Measurements from ENCODE around the gene ANKRD33. TPM values are rescaled to one million over a fixed set of nuclear protein-coding genes. Genes with fewer than 3 reads are reported as not detected.

Gene ANKRD33
- total RNA-seq, 2 experiments from 2014 or later = not detected

GRCh38 chr12:51848841-51849735 lies 38.8 kb upstream of the ANKRD33 start:
- Histone ChIP-seq H3K27ac (ENCODE audit: low read depth, low read length, poor library complexity, severe bottlenecking) (no peak overlapping the region), H3K79me2 (ENCODE audit: insufficient read depth, low read depth, low read length) (no peaks in the 10 kb centered on the region), H2AFZ (ENCODE audit: low read length) (no peak overlapping the region), H4K20me1 (ENCODE audit: insufficient read depth, low read length) (no peaks in the 10 kb centered on the region), H3K36me3 (ENCODE audit: insufficient read depth, low read length) (no peaks in the 10 kb centered on the region), H3K9me3 (ENCODE audit: low read length) (no peaks in the 10 kb centered on the region), H3K4me3 (ENCODE audit: low read depth, low read length, poor library complexity, severe bottlenecking) (no peak overlapping the region), H3K4me1 (ENCODE audit: insufficient read depth, low read length, poor library complexity, severe bottlenecking) (no peaks in the 10 kb centered on the region), H3K4me2 (ENCODE audit: low read length) (no peak overlapping the region), H3K9me2 (ENCODE audit: insufficient read depth, low read length) (no peaks in the 10 kb centered on the region)
- no TSS peak for BruUV-seq (replicated peaks)
- ChIA-PET POLR2A (no interaction called here), CTCF (ENCODE audit: unreplicated experiment) (no interaction called here)
- DNase-seq (ENCODE audit: low spot score) = no peak
- TF ChIP-seq EZH2phosphoT487 (IDR thresholded peaks at IDR 0.05; ENCODE audit: borderline replicate concordance, low read depth, low read length) (no peak), CTCF (conservative IDR thresholded peaks at IDR 0.05; ENCODE audit: low read length) (no peak)
- intact Hi-C loops (cut with micrococcal nuclease; ENCODE audit: unreplicated experiment) = no loop called here

GRCh38 chr12:51850081-51850964 lies 37.6 kb upstream of the ANKRD33 start:
- ChIA-PET CTCF (ENCODE audit: unreplicated experiment) (no interaction called here), POLR2A (interaction anchor here (0.6 kb wide), 1 partner anchor 70 kb away, joined by 3 read pairs; no protein-coding TSS in a partner anchor)
- H2AFZ ChIP-seq (ENCODE audit: low read length) = no peak overlapping the region
- H3K36me3 ChIP-seq (ENCODE audit: insufficient read depth, low read length) = no peaks in the 10 kb centered on the region
- H3K27ac ChIP-seq (ENCODE audit: low read depth, low read length, poor library complexity, severe bottlenecking) = no peak overlapping the region
- TF ChIP-seq CTCF (conservative IDR thresholded peaks at IDR 0.05; ENCODE audit: low read length) (no peak), EZH2phosphoT487 (IDR thresholded peaks at IDR 0.05; ENCODE audit: borderline replicate concordance, low read depth, low read length) (no peak)
- H3K79me2 ChIP-seq (ENCODE audit: insufficient read depth, low read depth, low read length) = no peaks in the 10 kb centered on the region
- no TSS peak for BruUV-seq (replicated peaks)
- intact Hi-C loops (cut with micrococcal nuclease; ENCODE audit: unreplicated experiment) = no loop called here
- no peaks in the 10 kb centered on the region for H3K4me1 ChIP-seq (ENCODE audit: insufficient read depth, low read length, poor library complexity, severe bottlenecking)
- no peak overlapping the region for H3K4me3 ChIP-seq (ENCODE audit: low read depth, low read length, poor library complexity, severe bottlenecking)
- DNase-seq (ENCODE audit: low spot score) = no peak
- no peaks in the 10 kb centered on the region for H3K9me2 ChIP-seq (ENCODE audit: insufficient read depth, low read length)
- no peaks in the 10 kb centered on the region for H4K20me1 ChIP-seq (ENCODE audit: insufficient read depth, low read length)
- H3K9me3 ChIP-seq (ENCODE audit: low read length) = no peaks in the 10 kb centered on the region
- H3K4me2 ChIP-seq (ENCODE audit: low read length) = no peak overlapping the region
